K562 (cell line): ENCODE results near the gene ITLN1. TPM values are rescaled to one million over a fixed set of nuclear protein-coding genes. Genes with fewer than 3 reads are reported as not detected.

Source experiments
- ATAC-seq: fragments of 200-7000 bp; cut with Tn5 transposase; 3 replicates; pipeline ENCODE4 v1.9.1; 2020; ENCODE audit warnings: moderate library complexity
- BruUV-seq: library from RNA; stranded (reverse); fragments of 400-500 nt; replicated peaks from 2 replicates; lab custom pipeline; 2021; lab: Mats Ljungman, UMichigan
- CTCF ChIA-PET: fragments of 300-600 bp; formaldehyde crosslinking; extraction: SDS; loops from one replicate; lab custom pipeline; 2021; ENCODE audit warnings: low intra/inter-chr PET ratio; lab: Yijun Ruan, JAX
- POLR2A ChIA-PET: fragments of 300-600, 350-650 bp; sonication (Branson Sonifier 250); formaldehyde crosslinking; extraction: SDS; loops from one replicate; lab custom pipeline; 2021; ENCODE audit warnings: antibody characterized with exemption, inconsistent platforms; lab: Yijun Ruan, JAX
- DNase-seq, 4 experiments: peaks; one replicate each; pipeline versions ENCODE4 v3.0.0 to v3.0.0-alpha.2; 2011 to 2018; ENCODE audit warnings: low spot score in 3 of 4, mixed read lengths in 3 of 4; ENCODE audit errors: extremely low read depth in 1 of 4
- FAIRE-seq: peaks from 2 replicates; lab custom pipeline; 2011; peaks lifted over from hg19 to GRCh38; lab: Jason Lieb, UNC
- H2AFZ ChIP-seq: 2 replicates; pipeline ENCODE4 v1.6.0; 2011; ENCODE audit warnings: low read depth, low read length, control low read depth, inconsistent platforms
- H3K27ac ChIP-seq: fragments of 200-600 bp; 3 replicates; pipeline ENCODE4 v1.8.0; 2011; ENCODE audit warnings: low read depth, mild to moderate bottlenecking, control low read depth, inconsistent platforms, low read length, moderate library complexity, mixed read lengths; ENCODE audit errors: extremely low read depth
- H3K27me3 ChIP-seq, 2 experiments: fragments of 300-600 bp in 1 of 2; 2 replicates in 1 of 2; 3 replicates in 1 of 2; pipeline versions ENCODE4 v1.6.0 to v1.8.0; 2011; ENCODE audit warnings: inconsistent platforms in 2 of 2, low read length in 2 of 2, mild to moderate bottlenecking in 1 of 2, mixed read lengths in 1 of 2, moderate library complexity in 1 of 2; ENCODE audit not compliant: control insufficient read depth in 2 of 2, insufficient read depth in 2 of 2
- H3K36me3 ChIP-seq: fragments of 300-600 bp; 3 replicates; pipeline ENCODE4 v1.8.0; 2011; ENCODE audit warnings: mild to moderate bottlenecking, low read length, inconsistent platforms; ENCODE audit not compliant: control insufficient read depth, insufficient read depth
- H3K4me1 ChIP-seq, 2 experiments: fragments of 200-600 bp in 1 of 2; replicated peaks in 1 of 2; 2 replicates in 1 of 2; 3 replicates in 1 of 2; pipeline versions ENCODE4 v1.5.1 to v1.8.0; 2011; ENCODE audit warnings: inconsistent platforms in 2 of 2, low read length in 2 of 2, mild to moderate bottlenecking in 1 of 2, mixed read lengths in 1 of 2, moderate library complexity in 1 of 2; ENCODE audit not compliant: control insufficient read depth in 2 of 2, insufficient read depth in 2 of 2
- H3K4me2 ChIP-seq: 2 replicates; pipeline ENCODE4 v1.6.1; 2011; ENCODE audit warnings: low read length, control low read depth, inconsistent platforms, mixed read lengths; ENCODE audit not compliant: insufficient read depth
- H3K4me3 ChIP-seq: fragments of 200-600 bp; sonication (generic), shearing (Covaris generic); 2 replicates; pipeline ENCODE4 v1.5.1; 2016; ENCODE audit warnings: control low read depth, inconsistent platforms
- H3K79me2 ChIP-seq: fragments of 200-600 bp; 3 replicates; pipeline ENCODE4 v1.8.0; 2011; ENCODE audit warnings: low read length, inconsistent platforms; ENCODE audit not compliant: control insufficient read depth, insufficient read depth
- H3K9ac ChIP-seq, 2 experiments: 2 replicates each; pipeline versions ENCODE4 v1.6.0 to v1.6.1; 2011; ENCODE audit warnings: low read depth in 2 of 2, low read length in 2 of 2, control low read depth in 1 of 2, inconsistent platforms in 1 of 2, mild to moderate bottlenecking in 1 of 2, mixed read lengths in 1 of 2; ENCODE audit not compliant: insufficient read depth in 1 of 2
- H3K9me1 ChIP-seq: one replicate; pipeline ENCODE4 v1.6.0; 2011; ENCODE audit warnings: inconsistent platforms, mild to moderate bottlenecking, low read length, moderate library complexity; ENCODE audit not compliant: control insufficient read depth, insufficient read depth
- H3K9me3 ChIP-seq: replicated peaks from 2 replicates; pipeline ENCODE4 v1.5.1; 2011; ENCODE audit warnings: low read depth, low read length, inconsistent platforms; ENCODE audit not compliant: control insufficient read depth, insufficient read depth
- H4K20me1 ChIP-seq: replicated peaks from 2 replicates; pipeline ENCODE4 v1.6.1; 2011; ENCODE audit warnings: low read length, inconsistent platforms, mixed read lengths; ENCODE audit not compliant: control insufficient read depth, insufficient read depth
- ARHGAP35 ChIP-seq: fragments of 450-650 bp; IDR thresholded peaks from 2 replicates; pipeline ENCODE4 v1.6.1; 2018; ENCODE audit not compliant: partially characterized antibody
- CHD1 ChIP-seq: fragments of 200-600 bp; sonication (generic); IDR thresholded peaks from one replicate; pipeline ENCODE4 v1.6.1; 2012; ENCODE audit warnings: mild to moderate bottlenecking, moderate library complexity, low read length, inconsistent platforms
- DACH1 ChIP-seq: fragments of 450-650 bp; IDR thresholded peaks from 2 replicates; pipeline ENCODE4 v1.6.1; 2018; ENCODE audit not compliant: partially characterized antibody
- FOXJ3 ChIP-seq: sonication (generic); formaldehyde crosslinking; IDR thresholded peaks from 2 replicates; pipeline ENCODE4 v1.4.0; 2020; ENCODE audit warnings: mild to moderate bottlenecking, missing genetic modification reagents
- FOXM1 ChIP-seq, 2 experiments: fragments of 450-650 bp in 1 of 2; sonication (generic) in 1 of 2; formaldehyde crosslinking in 1 of 2; IDR thresholded peaks; 2 replicates each; pipeline versions ENCODE4 v1.6.1 to v1.9.0; 2017 to 2022; ENCODE audit warnings: low read depth in 2 of 2, mild to moderate bottlenecking in 2 of 2, missing genetic modification reagents in 1 of 2, moderate library complexity in 1 of 2
- GTF2A2 ChIP-seq: IDR thresholded peaks from 2 replicates; pipeline ENCODE4 v1.6.1; 2016; ENCODE audit warnings: mild to moderate bottlenecking, missing genetic modification characterization, missing compliant biosample characterization
- HDAC6 ChIP-seq: IDR thresholded peaks from 2 replicates; pipeline ENCODE4 v1.6.1; 2012; ENCODE audit warnings: low read depth, mild to moderate bottlenecking, control low read depth, inconsistent platforms, low read length, moderate library complexity
- HDGF ChIP-seq: fragments of 450-650 bp; IDR thresholded peaks from 2 replicates; pipeline ENCODE4 v1.6.1; 2016
- JUNB ChIP-seq: fragments of 450-650 bp; formaldehyde crosslinking; conservative IDR thresholded peaks from 2 replicates; pipeline ENCODE4 v1.4.0; 2020; ENCODE audit warnings: mild to moderate bottlenecking
- KLF16 ChIP-seq: IDR thresholded peaks from 2 replicates; pipeline ENCODE4 v1.6.1; 2016; ENCODE audit warnings: antibody characterized with exemption
- POLR2B ChIP-seq: fragments of 450-650 bp; IDR thresholded peaks from 2 replicates; pipeline ENCODE4 v1.6.1; 2018; ENCODE audit warnings: low read depth; ENCODE audit not compliant: partially characterized antibody
- PTRF ChIP-seq: fragments of 450-650 bp; IDR thresholded peaks from 2 replicates; pipeline ENCODE4 v1.6.1; 2016; ENCODE audit warnings: mild to moderate bottlenecking, missing genetic modification characterization, missing compliant biosample characterization
- RB1 ChIP-seq: fragments of 450-650 bp; IDR thresholded peaks from 2 replicates; pipeline ENCODE4 v1.6.1; 2017; ENCODE audit warnings: low read depth, mild to moderate bottlenecking
- SIRT6 ChIP-seq: IDR thresholded peaks from one replicate; pipeline ENCODE4 v1.6.1; 2012; ENCODE audit warnings: low read depth, mild to moderate bottlenecking, control low read depth, inconsistent platforms, low read length, moderate library complexity
- SP1 ChIP-seq: sonication (generic); formaldehyde crosslinking; IDR thresholded peaks from 2 replicates; pipeline ENCODE4 v1.8.1; 2022; ENCODE audit warnings: mild to moderate bottlenecking, missing genetic modification reagents
- TSHZ1 ChIP-seq: fragments of 250-450 bp; sonication (Bioruptor Pico); IDR thresholded peaks from 2 replicates; pipeline ENCODE4 v1.4.0; 2020; ENCODE audit warnings: mild to moderate bottlenecking, moderate library complexity
- ZBTB34 ChIP-seq: fragments of 250-450 bp; sonication (Bioruptor Pico); IDR thresholded peaks from 2 replicates; pipeline ENCODE4 v1.8.0; 2021; ENCODE audit warnings: mild to moderate bottlenecking, moderate library complexity
- ZFP36 ChIP-seq: fragments of 150-350 bp; IDR thresholded peaks from 2 replicates; pipeline ENCODE4 v1.6.1; 2018; ENCODE audit warnings: low read length, low read depth; ENCODE audit not compliant: partially characterized antibody
- ZNF583 ChIP-seq: fragments of 250-450 bp; sonication (Bioruptor Pico); IDR thresholded peaks from 2 replicates; pipeline ENCODE4 v1.4.0; 2020
- WGBS: fragments of 100-300 bp; shearing (Covaris generic); methylation state at CpG from one replicate; pipeline ENCODE4 v1.1.6; 2016; ENCODE audit warnings: low coverage, mixed read lengths; ENCODE audit not compliant: insufficient coverage; ENCODE audit errors: missing lambda C conversion rate; 5-methylcytosine and 5-hydroxymethylcytosine counted together
- in situ Hi-C: fragments of 300-500 bp; cut with MboI; formaldehyde crosslinking; loops from 4 replicates; pipeline ENCODE4 v1.15.0; 2018; ENCODE audit warnings: inconsistent platforms, mixed read lengths
- intact Hi-C: fragments of 100-400 bp; cut with micrococcal nuclease; formaldehyde crosslinking; loops from 2 replicates; pipeline ENCODE4 v1.14.2; 2022
- polyA plus RNA-seq, 8 experiments: library from polyadenylated mRNA; depleted of rRNA in 4 of 8; stranded (reverse) in 5 of 8; unstranded in 3 of 8; fragments of >200 nt; fragmentation: Nextera tagmentation in 2 of 8; fragmentation: Illumina TruSeq in 1 of 8; extraction: Ambion mirVana in 2 of 8; extraction: Trizol in 1 of 8; gene quantifications; 2 replicates each; pipeline versions ENCODE4 v1.2.1 to v1.2.3, GENCODE V29; 2011 to 2014; ENCODE audit warnings: inconsistent platforms in 1 of 8, missing spikeins in 1 of 8
- total RNA-seq, 7 experiments: library from RNA; depleted of rRNA in 6 of 7; stranded (reverse); fragments of >200 nt in 6 of 7; fragmentation: Illumina TruSeq in 2 of 7; extraction: Trizol in 2 of 7; gene quantifications; 2 replicates each; pipeline versions ENCODE4 v1.2.1 to v1.2.3, GENCODE V29; 2011 to 2021; ENCODE audit warnings: low replicate concordance in 1 of 7

The ITLN1 gene
- total and polyA plus RNA-seq, 9 of the 15 experiments (the other 6 are each of a cell fraction or from before 2014, with no cell fraction given), result not detected

- H3K9ac ChIP-seq, result no peak overlapping the region
- no TSS peak for BruUV-seq
- POLR2A ChIA-PET, result interaction anchor here (0.6 kb wide), 1 partner anchor 306 kb away, joined by 3 read pairs; no protein-coding TSS in a partner anchor
- H4K20me1 ChIP-seq, result no peaks in the 10 kb centered on the region
- FAIRE-seq (no peak), ATAC-seq (no peak), DNase-seq (no peak)
- in situ Hi-C loops (no loop called here), intact Hi-C loops (no loop called here)
- no peaks in the 10 kb centered on the region for H3K79me2 ChIP-seq
- no peak overlapping the region for H2AFZ ChIP-seq
- no peaks in the 10 kb centered on the region for H3K4me1 ChIP-seq
- CTCF ChIA-PET, result interaction anchor here (0.6 kb wide), 1 partner anchor 118 kb away, joined by 5 read pairs; no protein-coding TSS in a partner anchor
- H3K9me3 ChIP-seq, result no peaks in the 10 kb centered on the region
- no peak overlapping the region for H3K4me3 ChIP-seq
- no peak overlapping the region for H3K27ac ChIP-seq
- no peak overlapping the region for H3K4me2 ChIP-seq
- H3K9me1 ChIP-seq, result no peaks in the 10 kb centered on the region
- no peak for TF ChIP-seq SIRT6
- TF ChIP-seq DACH1, result no peak
- TF ChIP-seq PTRF (tag), result no peak
- no peak for TF ChIP-seq HDGF
- no peak for TF ChIP-seq ARHGAP35
- TF ChIP-seq GTF2A2 (tag), result no peak
- no peak for TF ChIP-seq CHD1
- no peak for TF ChIP-seq ZFP36
- TF ChIP-seq SP1 (CRISPR knock-in tag), result no peak
- no peak for TF ChIP-seq KLF16
- no peak for TF ChIP-seq POLR2B
- no peak for TF ChIP-seq ZBTB34 (CRISPR knock-in tag)
- no peak for TF ChIP-seq TSHZ1
- TF ChIP-seq HDAC6, result no peak
- TF ChIP-seq RB1, result no peak
- TF ChIP-seq ZNF583 (CRISPR knock-in tag), result no peak
- no peak for TF ChIP-seq FOXJ3 (CRISPR knock-in tag)
- TF ChIP-seq FOXM1 (IDR thresholded peaks at IDR 0.05; ENCODE audit: low read depth), result no peak
- TF ChIP-seq FOXM1 (CRISPR knock-in tag; IDR thresholded peaks at IDR 0.05; ENCODE audit: low read depth), result no peak
- TF ChIP-seq JUNB, result no peak
- WGBS, result under 1% methylated on average over 9 of the region's 9 CpGs
- no peaks in the 10 kb centered on the region for H3K36me3 ChIP-seq
- H3K27me3 ChIP-seq, result peaks cover 0 to 9% of the 10 kb centered on the region in 2 experiments; a peak in 2 of 5 replicates
Observed at GRCh38 chr1:160855181-160855981, 29.6 kb downstream of the ITLN1 start.
